Measurements from ENCODE around the gene LRRC8E. TPM values are rescaled to one million over a fixed set of nuclear protein-coding genes. Genes with fewer than 3 reads are reported as not detected.

Gene LRRC8E
- total RNA-seq, 3 donors from 2014 or later: 1.4 to 15.1 (median 6.6) TPM

DNA sequence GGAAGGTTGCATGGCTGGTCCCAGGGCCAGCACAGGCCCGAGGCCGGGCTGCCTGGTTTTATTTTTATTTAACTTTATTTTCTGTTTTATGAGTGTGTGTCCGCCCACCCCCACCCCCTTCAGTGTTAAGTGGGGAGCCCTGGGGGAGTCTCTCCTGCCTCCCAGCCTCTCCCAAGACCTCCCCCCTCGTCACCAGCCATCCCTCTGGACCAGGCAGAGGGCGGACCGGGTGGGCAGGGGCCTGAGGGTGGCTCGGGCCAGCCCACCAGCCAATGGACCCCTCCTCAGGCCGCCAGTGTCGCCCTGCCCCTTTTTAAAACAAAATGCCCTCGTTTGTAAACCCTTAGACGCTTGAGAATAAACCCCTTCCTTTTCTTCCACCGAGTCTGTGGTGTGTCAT is 25.8 kb downstream of the LRRC8E start:
- TF ChIP-seq POLR2AphosphoS5 (IDR thresholded peaks at IDR 0.05) (no peak), POLR2A (IDR thresholded peaks at IDR 0.05) (no peak), CTCF (IDR thresholded peaks at IDR 0.05) (no peak)
- intact Hi-C loops (cut with DNase I; ENCODE audit: low total_unique reads): no loop called here
- Histone ChIP-seq H3K27me3 (peaks cover 10 to 40% of the 10 kb centered on the region in 2 donors), H3K4me3 (no peak overlapping the region), H3K4me1 (peaks cover 9 to 21% of the 10 kb centered on the region in 2 donors), H3K36me3 (peaks cover 27% of the 10 kb centered on the region), H3K27ac (no peak overlapping the region), H3K9me3 (no peaks in the 10 kb centered on the region)
- DNase-seq (ENCODE audit: low spot score in 2 of 2): no peak

GRCh38 chr19:7914598-7915045 is 26.3 kb downstream of the LRRC8E start, which contains the start of gene TGFBR3L:
TGFBR3L (plus strand) TSS chr19:7914830.
- H3K4me1 ChIP-seq: peaks cover 9 to 21% of the 10 kb centered on the region in 2 donors
- TF ChIP-seq POLR2A (IDR thresholded peaks at IDR 0.05): no peak
- TF ChIP-seq CTCF (IDR thresholded peaks at IDR 0.05): no peak
- no peak for TF ChIP-seq POLR2AphosphoS5 (IDR thresholded peaks at IDR 0.05)
- H3K4me3 ChIP-seq: no peak within 1 kb of the TSS
- peaks cover 27% of the 10 kb centered on the region for H3K36me3 ChIP-seq
- intact Hi-C loops (cut with DNase I; ENCODE audit: low total_unique reads): no loop called here
- H3K27ac ChIP-seq: no peak within 1 kb of the TSS
- H3K9me3 ChIP-seq: no peaks in the 10 kb centered on the region
- no peak for DNase-seq (ENCODE audit: low spot score in 2 of 2)
- H3K27me3 ChIP-seq: peaks cover 10 to 40% of the 10 kb centered on the region in 2 donors

GRCh38 chr19:7915250-7916102 is 27.2 kb downstream of the LRRC8E start:
- H3K4me3 ChIP-seq: peak overlapping the region in 1 of 3 donors; percentile 66
- intact Hi-C loops (cut with DNase I; ENCODE audit: low total_unique reads): no loop called here
- no peak overlapping the region for H3K27ac ChIP-seq
- DNase-seq (ENCODE audit: low spot score in 2 of 2): no peak
- H3K4me1 ChIP-seq: peaks cover 9 to 21% of the 10 kb centered on the region in 2 donors
- no peaks in the 10 kb centered on the region for H3K9me3 ChIP-seq
- peaks cover 10 to 40% of the 10 kb centered on the region in 2 donors for H3K27me3 ChIP-seq
- H3K36me3 ChIP-seq: peaks cover 23% of the 10 kb centered on the region
- TF ChIP-seq POLR2A (IDR thresholded peaks at IDR 0.05) (no peak), CTCF (IDR thresholded peaks at IDR 0.05) (no peak), POLR2AphosphoS5 (IDR thresholded peaks at IDR 0.05) (no peak)

GRCh38 chr19:7916103-7916954 is 28.0 kb downstream of the LRRC8E start:
- DNase-seq (ENCODE audit: low spot score in 2 of 2): no peak
- TF ChIP-seq POLR2A (IDR thresholded peaks at IDR 0.05) (no peak), CTCF (IDR thresholded peaks at IDR 0.05) (no peak), POLR2AphosphoS5 (IDR thresholded peaks at IDR 0.05) (no peak)
- intact Hi-C loops (cut with DNase I; ENCODE audit: low total_unique reads): no loop called here
- Histone ChIP-seq H3K27ac (no peak overlapping the region), H3K36me3 (peaks cover 14% of the 10 kb centered on the region), H3K27me3 (peaks cover 10 to 40% of the 10 kb centered on the region in 2 donors), H3K9me3 (no peaks in the 10 kb centered on the region), H3K4me1 (peaks cover 10 to 23% of the 10 kb centered on the region in 2 donors), H3K4me3 (peak overlapping the region; percentile 20 to 66 (median 39))
